HG03025 (cell line): Measurements from ENCODE around the gene DEDD2.

Experiments used
- ATAC-seq: cut with Tn5 transposase; IDR thresholded peaks from one replicate; pipeline ENCODE4 v1.9.1; 2021; ENCODE audit warnings: mild to moderate bottlenecking, moderate library complexity; ENCODE audit not compliant: unreplicated experiment, low FRiP score

The DEDD2 gene

GRCh38 chr19:42175952-42176648 lies 41.4 kb downstream of the DEDD2 start:
- ATAC-seq: no peak

DNA sequence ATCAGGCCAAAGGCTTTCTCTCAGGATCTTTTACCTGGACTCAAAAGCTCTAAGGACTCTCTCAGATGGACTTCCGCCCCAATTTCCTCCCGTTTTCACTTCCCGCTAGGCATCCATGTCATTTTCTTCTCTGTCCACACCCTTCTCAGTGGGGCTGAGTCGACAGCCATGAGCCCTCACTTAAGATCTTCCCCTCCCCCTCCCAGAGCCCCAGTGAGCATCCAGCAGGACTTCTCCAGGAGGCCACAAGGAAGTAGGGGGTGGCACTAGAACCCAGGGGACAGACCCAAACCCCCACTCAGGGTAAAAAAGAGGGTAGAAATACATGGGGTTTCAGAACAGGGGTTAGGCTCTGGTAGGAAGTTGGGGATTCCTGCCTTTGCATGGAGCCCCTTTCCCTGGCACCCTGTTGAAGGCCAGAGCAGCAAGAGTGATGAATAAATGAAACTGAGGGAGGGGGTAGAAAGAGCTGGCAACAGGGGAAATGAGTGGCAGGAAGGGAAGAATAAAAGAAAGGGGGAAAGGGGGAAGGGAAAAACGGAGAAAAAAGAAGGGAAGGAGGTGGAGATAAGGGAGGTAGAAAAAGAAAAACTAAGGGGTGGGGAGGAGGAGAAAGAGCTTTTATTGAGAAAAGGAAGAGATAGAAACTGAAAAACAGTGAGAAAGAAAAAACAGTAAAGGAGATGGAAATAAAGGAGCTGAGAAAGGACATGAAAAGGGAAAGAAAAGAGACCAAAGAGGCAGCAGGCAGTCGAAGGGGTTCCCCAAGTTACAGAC lies 42.3 kb downstream of the DEDD2 start:
- no peak for ATAC-seq

DNA sequence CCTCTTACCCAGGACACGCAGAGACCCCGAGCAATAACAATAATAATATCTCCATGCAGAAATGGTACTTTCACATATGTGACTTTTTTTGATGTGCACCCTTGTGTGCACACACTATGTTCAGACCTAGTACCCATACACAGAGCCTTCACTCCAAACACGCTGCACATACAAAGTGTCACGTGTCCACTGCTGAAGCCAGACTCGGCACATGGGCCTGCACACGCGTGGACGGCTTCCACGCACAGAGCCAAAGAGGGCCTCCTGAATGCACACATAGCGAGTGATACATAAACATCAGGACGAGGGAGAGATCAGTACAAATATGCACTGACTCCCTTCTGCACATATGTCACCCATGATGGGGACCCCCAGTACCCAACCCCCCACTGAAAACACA lies 43.3 kb downstream of the DEDD2 start:
- ATAC-seq: no peak

DNA sequence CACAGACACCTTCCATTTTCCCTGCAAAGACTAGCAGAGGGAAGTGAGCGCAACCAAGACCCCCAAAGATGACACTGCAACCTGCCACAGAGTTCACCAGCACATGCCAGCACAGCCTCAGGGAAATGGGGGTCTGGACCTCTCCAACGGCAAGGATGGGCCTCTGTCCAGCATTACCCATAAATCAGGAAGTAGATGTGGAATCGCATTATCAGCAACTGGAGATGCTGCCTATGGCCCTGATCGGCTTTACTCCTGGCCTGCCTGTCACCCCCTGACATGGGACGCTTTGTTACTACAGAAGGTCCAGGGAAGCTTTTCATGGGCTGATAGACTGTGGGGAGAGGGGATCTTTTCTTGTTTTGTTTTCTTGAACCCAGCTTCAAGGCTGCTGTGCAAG lies 43.8 kb downstream of the DEDD2 start:
- no peak for ATAC-seq

DNA sequence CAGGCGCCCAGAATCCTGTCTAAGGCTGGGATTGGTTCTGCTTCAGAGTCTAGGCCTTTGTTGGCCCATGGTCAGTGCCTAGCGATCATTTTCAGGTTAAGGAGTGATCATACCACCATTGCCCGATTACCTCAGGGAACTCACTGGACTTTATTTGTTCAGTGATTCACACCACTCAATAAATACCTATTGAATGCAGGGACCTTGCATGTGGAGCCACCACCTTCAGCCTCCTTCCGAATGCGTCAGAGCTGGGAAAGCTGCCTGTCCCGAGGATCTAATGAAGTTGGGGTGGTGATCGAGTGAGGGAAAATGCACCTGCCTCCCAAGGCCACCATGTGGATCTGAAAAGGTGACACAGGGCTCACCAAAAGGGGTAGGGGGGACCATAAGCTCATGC lies 45.2 kb downstream of the DEDD2 start:
- no peak for ATAC-seq

DNA sequence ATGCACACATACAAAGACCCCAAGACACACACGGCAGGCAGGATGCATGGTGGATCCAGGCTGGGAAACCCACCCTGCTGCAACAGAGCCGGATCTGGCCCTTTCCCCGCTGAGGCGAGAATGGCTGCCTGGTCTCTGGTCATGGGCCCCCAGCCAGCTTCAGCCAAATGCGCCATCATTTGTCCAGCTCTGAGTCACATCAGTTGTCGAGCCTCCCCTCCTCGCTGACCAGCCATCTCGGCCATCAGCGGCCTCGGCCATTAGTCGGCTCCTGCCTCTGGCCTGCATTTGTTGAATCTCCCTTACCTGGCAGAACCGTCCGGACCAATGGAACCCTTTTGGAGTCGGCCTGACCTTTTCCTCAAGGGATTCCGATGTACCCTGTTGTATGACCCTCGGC lies 46.8 kb downstream of the DEDD2 start:
- no peak for ATAC-seq

GRCh38 chr19:42169486-42170413 lies 47.7 kb downstream of the DEDD2 start:
- no peak for ATAC-seq

DNA sequence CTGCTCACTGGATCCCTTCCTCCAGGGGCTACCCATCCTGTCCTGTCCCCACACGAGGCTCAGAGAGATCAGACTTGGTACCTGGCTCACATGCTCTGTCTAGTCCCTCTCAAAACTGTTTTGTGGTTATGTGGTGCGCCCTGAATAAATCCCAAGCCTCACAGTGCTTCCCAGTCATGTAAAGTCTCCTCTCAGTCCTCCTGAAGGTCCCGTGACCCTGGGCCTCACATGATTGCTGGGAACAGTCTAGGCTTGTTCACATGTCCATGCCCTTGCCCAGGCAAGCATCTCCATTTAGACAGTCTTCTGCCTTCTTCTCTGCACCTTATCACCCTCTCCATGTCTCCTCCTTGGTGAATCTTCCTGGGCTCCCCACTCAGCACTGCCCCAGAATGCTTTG lies 49.3 kb downstream of the DEDD2 start:
- ATAC-seq: no peak

GRCh38 chr19:42166316-42166715 lies 51.2 kb downstream of the DEDD2 start:
- no peak for ATAC-seq

DNA sequence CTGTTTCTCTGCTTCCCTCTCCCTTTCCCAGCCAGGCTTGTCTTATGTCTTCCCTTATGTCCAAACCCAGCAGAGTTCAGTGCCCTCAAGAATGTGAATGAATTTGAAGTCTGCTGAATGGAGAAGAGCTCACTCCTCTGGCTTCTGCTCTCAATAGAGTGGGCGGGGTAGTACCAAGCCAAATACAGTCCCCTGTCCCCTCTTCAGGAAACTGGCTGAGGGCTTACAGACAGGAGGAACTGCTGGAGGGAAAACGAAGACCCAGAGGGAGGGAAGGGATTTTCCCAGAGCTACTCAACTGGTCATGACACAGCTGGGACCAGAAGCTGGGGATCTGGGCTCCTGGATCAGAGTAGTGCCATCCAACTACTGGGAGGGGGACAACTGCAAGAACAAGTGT lies 52.3 kb downstream of the DEDD2 start:
- no peak for ATAC-seq

DNA sequence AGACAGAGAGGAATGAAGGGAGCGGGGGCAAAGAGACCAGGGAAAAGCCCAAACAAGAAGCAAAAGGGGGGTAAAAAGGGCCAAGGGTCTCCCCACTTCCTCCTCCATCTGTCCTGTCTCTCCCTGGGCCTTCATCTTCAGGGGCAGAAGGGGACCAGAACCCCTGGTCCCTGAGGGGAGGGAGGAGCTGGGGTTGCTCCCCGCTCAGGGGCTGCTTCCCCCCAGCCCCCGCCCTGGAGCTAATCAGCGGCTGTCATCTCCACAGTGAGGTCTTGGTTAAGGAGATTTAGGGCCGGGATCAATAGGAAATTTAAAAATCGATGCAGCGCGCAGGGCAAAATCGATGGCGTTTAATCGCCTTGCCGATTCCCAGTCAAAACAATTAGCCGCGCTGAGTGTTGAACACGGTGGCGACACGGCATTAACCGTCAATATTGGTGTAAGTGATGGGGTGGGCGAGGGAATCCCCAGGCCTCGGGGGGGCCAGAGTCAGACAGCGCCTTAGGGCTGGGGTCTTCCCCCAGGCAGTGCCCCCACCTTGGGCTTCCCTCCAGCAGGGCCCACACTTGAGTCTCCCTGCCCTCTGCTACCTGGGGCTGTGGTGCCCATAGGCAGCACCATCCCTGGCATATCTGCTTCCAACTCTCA lies 55.7 kb downstream of the DEDD2 start:
- ATAC-seq: no peak

DNA sequence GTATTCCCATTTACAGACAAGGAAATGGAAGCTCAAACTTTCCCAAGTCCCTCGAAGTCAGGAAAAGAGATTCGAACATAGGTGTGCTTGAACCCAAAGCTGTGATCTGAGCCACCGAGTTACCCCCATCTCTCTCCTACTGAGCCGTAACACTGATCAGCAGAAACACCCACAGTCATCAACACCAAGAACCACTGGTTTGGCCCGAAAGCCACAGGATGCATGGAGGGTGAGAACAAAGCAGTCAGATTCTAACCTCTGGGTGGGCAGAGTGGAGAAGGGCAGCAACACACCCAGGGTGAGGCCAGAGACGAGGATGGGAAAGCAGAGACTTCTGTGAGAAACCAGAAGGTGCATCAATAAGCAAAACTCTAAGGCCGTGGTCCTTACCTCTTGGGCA lies 57.5 kb downstream of the DEDD2 start:
- ATAC-seq: no peak

DNA sequence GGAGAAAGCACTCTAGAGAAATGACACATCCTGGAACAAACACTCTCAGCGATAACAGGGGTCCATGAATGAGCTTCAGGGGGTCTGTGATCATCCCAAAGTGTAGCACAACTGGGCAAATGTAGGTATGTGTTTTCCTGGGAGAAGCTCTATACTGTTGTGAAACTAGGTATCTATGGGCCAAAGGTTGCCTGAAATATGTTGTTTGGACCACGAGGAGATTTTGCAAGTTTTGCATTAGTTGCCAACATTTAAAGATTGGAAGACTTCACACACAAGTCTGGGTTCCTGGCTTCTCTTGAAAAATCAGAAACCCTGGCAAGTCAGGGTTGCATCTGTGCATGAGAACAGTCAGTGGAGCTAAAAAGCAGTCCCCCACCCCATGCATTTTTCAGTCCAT lies 58.6 kb downstream of the DEDD2 start:
- ATAC-seq: no peak

DNA sequence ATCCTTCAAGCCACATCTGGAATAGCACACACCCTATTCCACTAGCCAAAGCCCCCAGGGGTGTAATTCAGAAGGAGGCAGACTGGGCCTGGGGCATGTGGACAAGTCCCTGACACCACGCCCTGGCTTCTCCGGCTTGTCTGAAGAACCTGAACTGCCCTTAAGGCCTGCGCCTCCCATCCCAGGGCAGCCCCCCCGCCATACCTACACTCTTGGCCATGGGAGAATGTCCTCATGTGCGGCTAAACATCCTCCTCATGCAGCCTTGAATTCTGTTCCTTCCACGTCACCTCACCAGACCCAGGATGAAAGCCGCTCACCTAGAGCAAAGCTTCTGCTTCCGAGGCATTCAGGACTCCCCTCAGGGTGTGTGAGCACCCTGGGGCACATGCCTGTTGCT lies 60.9 kb downstream of the DEDD2 start:
- no peak for ATAC-seq

GRCh38 chr19:42155796-42156195 lies 61.7 kb downstream of the DEDD2 start:
- no peak for ATAC-seq

DNA sequence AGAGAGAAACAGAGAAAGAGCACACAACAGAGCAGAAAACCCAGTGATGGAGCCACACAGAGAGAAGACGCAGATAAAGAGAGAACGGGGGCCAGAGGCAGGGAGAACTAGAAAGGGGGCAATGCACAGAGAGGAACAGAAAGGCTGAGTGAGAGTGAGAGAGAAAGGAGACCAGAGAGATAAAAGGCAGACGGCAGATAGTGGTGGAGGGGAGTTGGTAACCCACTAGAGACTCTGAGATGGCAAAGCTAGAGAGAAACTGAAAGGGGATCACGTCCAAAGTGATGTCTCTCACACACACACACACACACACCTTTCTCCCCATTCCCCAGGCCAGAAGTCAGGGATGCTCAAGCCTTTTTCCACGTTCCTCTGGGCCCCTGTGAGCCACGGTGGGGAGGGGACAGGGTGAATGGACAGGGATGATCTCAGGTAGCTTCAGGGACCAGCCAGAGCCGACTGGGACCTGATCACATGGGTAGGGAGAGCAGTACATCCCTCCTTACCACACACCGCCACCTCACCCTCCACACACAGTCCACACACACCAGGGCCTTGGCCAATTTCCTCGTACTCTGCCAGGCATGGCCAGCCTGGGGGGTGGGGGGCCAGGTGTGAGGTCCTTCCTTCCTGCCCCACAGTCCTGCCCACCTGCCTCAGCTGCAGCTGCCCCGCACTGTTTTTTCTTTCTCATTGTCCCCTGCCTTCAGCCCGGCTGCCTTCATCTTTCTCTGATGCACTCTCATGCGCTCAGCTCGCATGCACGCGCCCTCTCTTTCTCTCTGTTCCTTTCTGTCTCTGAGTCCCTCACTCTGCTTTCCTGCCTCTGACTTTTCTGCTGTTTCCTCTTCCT lies 62.8 kb downstream of the DEDD2 start:
- no peak for ATAC-seq

DNA sequence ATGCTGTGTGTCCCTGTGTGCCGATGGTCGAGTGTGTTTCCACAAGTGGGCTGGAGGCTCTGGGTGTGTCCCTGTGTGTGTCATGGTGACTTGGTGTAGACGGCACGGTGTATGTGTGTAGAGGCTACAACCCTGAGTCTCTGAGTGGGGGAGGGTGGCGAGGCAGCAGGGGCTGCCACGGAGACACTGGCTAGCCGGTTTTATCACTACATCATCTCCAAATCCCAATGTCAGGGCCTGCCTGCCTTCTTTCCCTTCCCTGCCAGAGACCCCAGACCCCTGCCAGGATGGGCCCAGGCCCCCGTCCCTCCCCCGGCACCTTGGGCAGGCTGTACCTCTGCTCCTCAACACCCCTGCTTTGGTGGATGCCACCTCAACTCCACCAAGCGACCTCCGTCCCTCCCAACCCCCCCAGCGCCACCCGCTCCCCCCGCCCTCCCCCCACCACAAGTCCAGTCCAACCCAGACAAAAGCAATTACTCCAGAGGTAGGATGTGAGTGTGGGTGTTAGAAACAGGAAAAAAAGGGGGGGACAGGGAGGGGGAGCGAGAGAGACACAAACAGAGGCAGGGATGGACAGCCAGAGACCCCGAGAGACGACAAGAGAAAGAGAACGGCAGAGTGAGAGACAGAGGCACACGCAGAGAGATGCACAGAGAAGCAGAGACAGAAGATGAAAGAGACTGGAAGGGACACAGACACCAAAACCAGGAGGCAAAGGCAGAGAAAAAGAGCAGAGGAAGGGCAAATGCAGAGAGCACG lies 63.6 kb downstream of the DEDD2 start:
- ATAC-seq: no peak

DNA sequence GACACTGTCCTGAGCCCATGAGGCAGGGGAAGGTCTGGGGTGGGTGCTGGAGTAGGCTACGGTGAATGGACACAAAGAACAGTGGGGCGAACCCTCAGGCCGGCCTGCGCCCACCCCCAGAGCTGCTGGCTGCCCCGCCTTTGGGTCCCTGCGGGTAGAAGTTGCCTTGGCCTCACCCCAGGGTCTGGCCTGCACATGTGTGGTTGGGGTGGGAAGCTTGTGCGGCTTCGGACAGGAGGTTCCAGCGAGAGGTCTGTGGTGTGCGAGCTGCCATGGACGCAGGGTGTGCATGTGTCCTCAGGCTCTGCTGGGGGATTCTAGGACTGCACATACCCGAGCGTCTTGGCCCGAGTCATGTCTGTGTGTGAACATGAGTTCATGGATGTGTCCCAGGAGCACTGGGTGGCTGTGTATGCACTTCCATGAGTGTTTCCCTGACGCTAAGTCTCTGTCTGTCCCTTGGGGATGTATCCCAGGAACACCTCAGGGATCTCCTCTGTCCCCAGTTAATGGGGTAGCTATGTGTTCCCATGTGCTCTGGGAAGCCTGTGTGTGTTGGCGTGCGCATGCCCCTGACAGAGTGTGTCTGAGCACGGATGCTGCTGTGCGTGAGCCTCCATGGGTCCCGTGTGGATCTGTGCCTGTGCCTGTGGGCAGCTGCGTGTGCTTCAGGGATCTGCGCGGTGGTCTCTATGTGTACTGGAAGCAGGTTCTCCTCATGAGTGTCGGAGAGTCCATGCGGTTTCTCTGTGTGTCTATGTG lies 64.4 kb downstream of the DEDD2 start:
- ATAC-seq: no peak
